IPS DF 4.7 (cell line): ENCODE data around the gene TCF19.

Experiments used
- DNase-seq: peaks from one replicate; pipeline ENCODE4 v3.0.0-alpha.2; 2013; ENCODE audit warnings: low spot score; ENCODE audit errors: extremely low read depth

TCF19 gene

GRCh38 chr6:31126396-31127175 is 31.8 kb upstream of the TCF19 start:
- no peak for DNase-seq

DNA sequence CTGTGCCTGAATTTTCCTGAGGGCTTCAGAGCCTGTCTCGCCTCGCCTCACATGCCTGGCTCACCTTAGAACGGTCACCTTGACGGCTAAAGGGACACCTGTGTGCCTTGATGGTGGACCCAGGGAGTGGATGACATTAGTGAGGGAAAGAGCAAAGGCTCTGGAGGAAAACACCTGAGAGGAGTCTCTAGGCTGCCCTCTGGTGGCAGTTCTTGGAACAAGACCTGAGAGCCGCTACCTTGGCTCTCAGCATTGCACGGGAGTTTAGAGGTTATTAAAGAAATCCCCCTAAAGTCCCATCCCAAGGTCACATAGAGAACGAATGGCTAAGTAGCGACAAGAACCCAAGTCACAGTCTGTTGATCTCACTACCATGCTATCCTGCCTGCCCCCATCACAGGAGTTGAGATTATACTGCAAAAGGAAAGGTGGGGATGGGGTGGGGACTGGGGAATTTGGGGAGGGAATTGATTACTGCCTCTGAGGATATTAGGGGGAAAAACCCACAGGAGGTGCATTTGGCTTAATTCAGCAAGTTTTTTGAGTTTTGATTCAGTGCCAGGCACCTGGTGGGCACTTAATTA is 30.2 kb upstream of the TCF19 start:
- DNase-seq = no peak

- no peak for DNase-seq
These were observed 29.3 kb upstream of the TCF19 start for GRCh38 chr6:31129130-31129529.

DNA sequence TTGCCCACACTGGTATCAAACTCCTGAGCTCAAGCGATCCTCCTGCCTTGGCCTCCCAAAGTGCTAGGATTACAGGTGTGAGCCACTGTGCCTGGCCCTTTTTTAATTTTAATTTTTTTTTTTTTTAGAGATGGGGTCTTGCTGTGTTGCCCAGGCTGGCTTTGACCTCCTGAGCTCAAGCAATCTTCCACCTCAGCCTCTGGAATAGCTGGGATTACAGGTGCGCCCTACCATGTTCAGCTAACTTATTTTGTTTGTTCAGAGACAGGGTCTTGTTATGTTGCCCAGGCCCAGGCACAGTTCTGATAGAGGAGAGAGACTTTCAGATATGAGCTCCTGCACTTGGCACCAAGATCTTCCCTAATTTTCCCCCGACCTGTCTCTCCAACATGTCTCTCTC is 27.6 kb upstream of the TCF19 start:
- no peak for DNase-seq

- no peak for DNase-seq
These were observed 26.8 kb upstream of the TCF19 start for GRCh38 chr6:31131595-31131994.

DNA sequence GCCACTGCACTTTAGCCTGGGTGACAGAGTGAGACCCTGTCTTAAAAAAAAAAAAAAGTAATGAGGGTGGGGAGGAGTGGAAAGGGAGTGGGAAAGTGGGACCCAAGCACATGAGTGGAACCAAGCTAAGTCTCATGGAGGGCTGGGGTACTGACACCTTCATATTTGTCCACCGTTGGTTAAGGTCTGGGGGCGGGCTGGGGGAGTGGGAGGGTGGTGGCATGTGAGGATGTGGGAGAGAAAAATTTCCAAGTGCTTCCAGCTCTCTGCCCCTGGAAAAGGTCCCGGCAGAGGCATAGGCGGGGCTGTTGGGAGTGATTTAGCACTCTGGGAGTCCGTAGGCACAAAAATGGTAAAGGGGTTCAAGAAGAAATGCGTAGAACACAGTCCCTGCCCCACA is 25.6 kb upstream of the TCF19 start:
- DNase-seq = no peak

GRCh38 chr6:31135710-31136109 is 22.7 kb upstream of the TCF19 start:
- no peak for DNase-seq

DNA sequence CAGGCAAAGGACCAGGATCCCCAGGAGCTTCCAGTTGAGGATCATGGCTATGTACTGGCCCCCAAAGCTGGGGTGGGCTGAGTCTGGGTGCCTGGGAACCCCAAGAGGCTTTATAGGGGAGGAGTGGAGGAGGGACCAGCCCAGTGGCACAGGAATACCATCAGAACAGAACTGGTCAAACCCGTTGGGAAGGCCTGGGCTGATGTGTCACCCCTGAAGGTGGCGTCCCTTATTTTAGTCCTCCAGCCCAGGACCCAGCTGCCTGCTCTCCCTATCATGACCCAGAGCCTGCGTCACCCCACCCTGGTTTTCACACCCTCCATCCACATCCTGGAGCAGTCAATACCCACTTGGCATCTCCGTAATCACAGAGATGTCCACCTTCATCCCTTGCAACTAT is 19.4 kb upstream of the TCF19 start, which contains the start of gene PSORS1C2:
Gene PSORS1C2 (minus strand): TSS at position 85 of the 400 bp plus-strand sequence. CDS start 40 bp downstream, at position 45.
- no peak for DNase-seq

DNA sequence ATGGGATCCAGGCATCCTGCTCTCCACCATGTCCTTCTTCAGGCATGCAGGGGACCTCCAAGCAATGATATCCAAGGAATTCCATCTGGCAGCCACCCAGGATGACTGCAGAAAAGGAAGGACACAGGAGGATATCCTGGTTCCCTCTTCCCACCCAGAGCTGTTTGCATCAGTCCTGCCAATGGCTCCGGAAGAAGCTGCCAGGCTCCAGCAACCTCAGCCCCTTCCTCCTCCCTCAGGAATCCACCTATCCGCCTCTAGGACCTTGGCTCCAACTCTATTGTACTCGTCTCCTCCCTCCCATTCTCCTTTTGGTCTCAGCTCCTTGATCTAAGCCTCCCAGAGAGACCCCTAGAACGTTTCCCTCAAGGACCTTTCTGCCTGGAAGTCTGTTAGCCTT is 18.8 kb upstream of the TCF19 start:
- no peak for DNase-seq

DNA sequence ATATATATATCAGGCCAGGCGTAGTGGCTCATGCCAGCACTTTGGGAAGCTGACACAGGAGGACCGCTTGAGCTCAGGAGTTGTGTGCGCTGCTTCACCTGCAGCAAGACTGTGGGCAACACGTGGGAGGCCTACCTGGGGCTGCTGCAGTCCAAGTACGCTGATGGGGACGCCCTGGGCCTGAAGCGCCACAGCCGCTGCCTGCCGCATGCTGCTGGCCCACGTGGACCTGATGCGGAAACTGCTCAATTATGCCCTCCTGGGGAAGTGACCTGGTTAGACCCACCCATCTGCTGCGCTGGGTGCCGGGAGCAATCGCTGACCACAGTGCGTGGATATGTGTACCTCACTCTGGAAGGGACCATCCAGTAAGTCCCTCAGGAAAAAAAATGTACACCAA is 17.7 kb upstream of the TCF19 start:
- no peak for DNase-seq

- DNase-seq = no peak
These were observed 16.0 kb upstream of the TCF19 start for GRCh38 chr6:31142361-31142761.

DNA sequence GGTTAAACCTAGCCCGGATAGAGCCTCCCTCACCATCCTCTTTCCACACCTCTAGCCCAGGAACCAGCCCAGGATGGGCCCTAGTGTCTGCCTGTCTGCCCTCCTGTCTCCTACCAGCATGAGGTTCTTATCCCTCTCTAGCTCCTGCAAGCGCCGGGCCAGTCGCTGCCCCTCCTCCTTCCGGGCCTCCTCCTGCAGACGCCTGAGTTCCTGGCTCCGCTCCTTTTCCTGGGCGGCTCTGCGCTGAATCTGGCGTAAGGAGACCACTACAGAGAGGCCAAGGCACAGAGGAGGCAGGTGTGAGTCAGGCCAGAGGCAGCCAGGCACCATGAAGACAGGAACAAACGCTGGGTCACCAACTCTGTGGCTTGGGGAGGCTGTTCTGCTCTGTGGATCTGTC is 15.2 kb upstream of the TCF19 start:
- no peak for DNase-seq

- no peak for DNase-seq
These were observed 14.0 kb upstream of the TCF19 start for GRCh38 chr6:31144296-31144969.

DNA sequence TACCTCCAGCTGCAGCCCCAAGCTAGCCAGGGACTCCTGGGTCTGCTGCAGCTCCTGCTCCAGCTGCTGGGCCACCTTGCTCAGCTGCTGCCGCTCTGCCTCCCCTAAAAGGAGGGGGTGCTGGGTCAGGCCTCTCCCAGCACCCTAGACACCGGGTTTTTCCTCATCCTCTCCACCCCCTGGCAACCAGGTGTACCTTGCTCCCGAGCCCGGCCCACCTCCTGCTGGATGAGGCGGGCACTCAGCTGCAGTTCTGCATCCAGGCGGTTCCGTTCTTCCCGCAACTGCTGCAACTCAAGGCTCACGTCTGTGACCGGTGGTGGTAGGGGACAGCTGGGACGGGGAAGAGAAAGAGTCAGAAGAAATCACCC is 13.4 kb upstream of the TCF19 start:
- DNase-seq = no peak

DNA sequence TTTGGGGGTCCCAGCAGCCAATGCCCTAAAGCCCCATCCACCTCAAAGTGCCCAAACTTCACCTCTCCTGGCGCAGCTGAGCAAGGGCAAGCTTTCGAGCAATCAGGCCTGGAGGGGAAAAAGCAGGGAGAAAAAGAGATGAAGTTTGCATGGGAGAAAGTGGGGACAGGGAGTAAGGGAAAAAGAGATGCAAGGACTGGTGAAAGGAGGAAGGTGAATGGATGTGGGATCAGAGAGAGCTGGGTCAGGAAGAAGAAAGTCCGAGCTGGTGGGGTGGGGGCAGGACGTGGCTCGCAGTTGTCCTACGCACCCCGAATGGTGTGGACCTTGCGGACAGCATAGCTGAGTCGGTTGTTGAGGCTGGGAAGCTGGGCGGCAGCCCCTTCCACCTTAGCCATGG is 13.0 kb upstream of the TCF19 start:
- DNase-seq = no peak

DNA sequence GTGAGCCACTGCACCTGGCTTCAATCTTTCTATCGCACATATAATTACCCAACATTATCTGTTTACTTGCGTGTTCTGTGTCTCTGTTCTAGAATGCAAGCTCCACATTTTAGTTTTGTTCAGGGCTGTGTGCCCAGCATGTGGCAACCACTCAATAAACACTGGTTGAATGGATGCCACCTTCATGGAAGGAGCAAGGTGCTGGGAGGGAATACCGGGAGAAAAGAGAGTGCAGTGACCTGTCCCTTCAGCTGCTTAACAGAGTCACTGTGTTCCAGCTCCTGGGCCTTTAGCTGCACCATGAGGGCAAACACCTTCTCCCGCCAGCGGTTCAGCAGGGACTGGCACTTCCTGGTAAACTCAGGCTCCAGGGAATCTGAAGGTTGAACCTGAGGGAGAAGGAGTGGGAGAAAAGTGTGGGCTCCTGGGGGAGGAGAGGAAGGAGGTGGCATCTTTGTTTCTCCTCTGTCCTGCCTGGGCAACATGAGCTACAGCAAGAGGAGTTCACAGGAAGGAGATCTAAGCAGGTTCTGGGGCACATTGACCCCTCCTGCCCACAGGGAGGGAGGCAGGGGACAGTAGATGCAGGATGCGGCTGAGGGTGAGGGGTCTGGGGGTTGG is 8.5 kb upstream of the TCF19 start:
- no peak for DNase-seq

- DNase-seq = no peak
These were observed 5.6 kb upstream of the TCF19 start for GRCh38 chr6:31152781-31153180.

- DNase-seq = no peak
These were observed 4.0 kb upstream of the TCF19 start for GRCh38 chr6:31154436-31154835.

DNA sequence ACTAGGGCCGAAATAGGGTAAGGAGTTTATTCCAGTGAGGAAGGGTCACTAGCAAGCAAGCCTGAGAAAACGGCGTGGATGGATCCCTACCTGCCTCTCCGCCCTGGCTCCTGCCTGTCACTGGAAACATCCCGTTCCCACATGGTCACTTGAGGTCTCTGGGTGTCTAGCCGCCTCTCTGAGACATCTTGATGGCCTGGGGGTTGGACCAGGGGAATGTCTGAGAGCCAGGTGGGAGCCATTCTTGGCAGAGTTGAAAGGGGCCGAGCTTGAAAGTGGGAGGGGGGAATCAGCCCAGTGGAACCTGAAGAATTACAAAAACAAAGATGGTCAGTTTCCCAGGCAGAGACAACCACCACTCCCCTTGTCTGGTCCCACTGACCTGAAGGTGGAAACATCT is 1.7 kb upstream of the TCF19 start:
- DNase-seq = no peak

- no peak for DNase-seq
These were observed 763 bp upstream of the TCF19 start, which contains the start of gene CCHCR1 for GRCh38 chr6:31157513-31158139. CCHCR1 (minus strand) TSS chr6:31157802; CDS start chr6:31157600, 202 bp downstream.
